ENCODE results near the gene FAM136A.

DNA sequence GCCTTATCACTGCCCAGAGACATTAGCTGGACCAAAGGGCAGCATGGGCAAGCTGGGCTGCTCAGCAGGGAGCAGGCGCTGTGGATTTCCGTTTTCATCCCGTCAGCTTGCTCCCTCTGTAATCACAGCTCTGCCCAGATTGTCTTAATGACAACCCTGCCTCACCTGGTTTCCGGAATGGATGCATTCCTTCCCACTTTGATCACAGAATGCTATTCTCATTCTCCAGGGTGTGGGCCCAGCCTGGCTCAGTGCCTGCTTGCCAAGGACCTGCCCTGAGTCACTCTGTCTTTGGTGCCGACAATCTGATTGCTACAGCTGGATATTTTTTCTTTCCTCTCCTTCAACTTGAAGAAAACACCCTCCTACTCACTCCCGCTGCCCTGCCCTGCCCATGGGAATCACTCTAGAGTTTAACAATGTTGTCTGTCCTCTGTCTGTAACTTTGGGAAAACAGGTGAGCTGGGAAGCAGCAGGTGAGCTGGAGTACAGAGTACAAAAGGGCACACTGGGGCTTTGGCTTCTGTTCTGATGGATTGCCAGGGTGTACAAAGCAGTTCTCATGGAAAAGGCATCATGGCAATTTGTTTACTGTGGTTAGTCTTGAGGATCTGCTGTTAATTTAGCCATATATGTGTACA, 27.2 kb upstream of the FAM136A start:
- TF ChIP-seq, protein P1, sequence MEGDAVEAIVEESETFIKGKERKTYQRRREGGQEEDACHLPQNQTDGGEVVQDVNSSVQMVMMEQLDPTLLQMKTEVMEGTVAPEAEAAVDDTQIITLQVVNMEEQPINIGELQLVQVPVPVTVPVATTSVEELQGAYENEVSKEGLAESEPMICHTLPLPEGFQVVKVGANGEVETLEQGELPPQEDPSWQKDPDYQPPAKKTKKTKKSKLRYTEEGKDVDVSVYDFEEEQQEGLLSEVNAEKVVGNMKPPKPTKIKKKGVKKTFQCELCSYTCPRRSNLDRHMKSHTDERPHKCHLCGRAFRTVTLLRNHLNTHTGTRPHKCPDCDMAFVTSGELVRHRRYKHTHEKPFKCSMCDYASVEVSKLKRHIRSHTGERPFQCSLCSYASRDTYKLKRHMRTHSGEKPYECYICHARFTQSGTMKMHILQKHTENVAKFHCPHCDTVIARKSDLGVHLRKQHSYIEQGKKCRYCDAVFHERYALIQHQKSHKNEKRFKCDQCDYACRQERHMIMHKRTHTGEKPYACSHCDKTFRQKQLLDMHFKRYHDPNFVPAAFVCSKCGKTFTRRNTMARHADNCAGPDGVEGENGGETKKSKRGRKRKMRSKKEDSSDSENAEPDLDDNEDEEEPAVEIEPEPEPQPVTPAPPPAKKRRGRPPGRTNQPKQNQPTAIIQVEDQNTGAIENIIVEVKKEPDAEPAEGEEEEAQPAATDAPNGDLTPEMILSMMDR (conservative IDR thresholded peaks at IDR 0.05; ENCODE audit: low read depth, low read length), result no peak
- TF ChIP-seq CHD1 (IDR thresholded peaks at IDR 0.05; ENCODE audit: low read depth, low read length), result no peak
- no peak for TF ChIP-seq RAD21 (IDR thresholded peaks at IDR 0.05; ENCODE audit: low read length)

All from IMR-90 (cell line).